ENCODE results near the gene ADAMTSL1. TPM values are rescaled to one million over a fixed set of nuclear protein-coding genes. Genes with fewer than 3 reads are reported as not detected.

Gene ADAMTSL1
- total and polyA plus RNA-seq, 9 of the 15 experiments (the other 6 are each of a cell fraction or from before 2014, with no cell fraction given), result 0.01 TPM; not detected in 8

DNA sequence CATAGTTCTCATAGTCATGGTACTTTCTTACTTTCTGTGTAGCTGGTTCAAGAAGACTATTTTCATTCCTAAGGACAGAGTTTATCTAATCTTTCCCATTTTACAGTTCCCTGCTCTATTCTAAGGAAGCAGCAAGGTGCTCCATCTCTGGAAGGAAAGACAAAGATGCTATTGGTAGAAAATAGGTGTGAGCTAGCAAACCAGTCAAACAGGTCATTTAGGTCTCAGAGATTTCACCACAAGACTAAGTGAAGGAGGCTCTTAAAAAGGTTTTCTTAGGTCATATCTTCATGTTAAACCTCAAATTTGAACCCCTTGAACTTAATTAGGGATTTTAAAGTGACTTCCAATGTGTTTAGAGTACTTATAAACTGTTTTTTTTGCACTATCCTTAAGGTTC lies 62.6 kb downstream of the ADAMTSL1 start:
- in situ Hi-C loops (cut with MboI) (no loop called here), intact Hi-C loops (cut with micrococcal nuclease) (no loop called here)
- no peaks in the 10 kb centered on the region for H3K9me3 ChIP-seq (replicated peaks; ENCODE audit: control insufficient read depth, insufficient read depth, low read depth, low read length)
- H3K27ac ChIP-seq (ENCODE audit: extremely low read depth, low read depth, low read length), result no peak overlapping the region
- no peaks in the 10 kb centered on the region for H3K9me1 ChIP-seq (ENCODE audit: control insufficient read depth, insufficient read depth, low read length)
- no peaks in the 10 kb centered on the region for H3K4me1 ChIP-seq (replicated peaks in 1 of 2; ENCODE audit: control insufficient read depth in 2 of 2, insufficient read depth in 2 of 2, low read length in 2 of 2)
- H4K20me1 ChIP-seq (replicated peaks; ENCODE audit: control insufficient read depth, insufficient read depth, low read length), result no peaks in the 10 kb centered on the region
- H3K4me3 ChIP-seq, result no peak overlapping the region
- ChIA-PET POLR2A (no interaction called here), CTCF (ENCODE audit: low intra/inter-chr PET ratio) (no interaction called here)
- no peak overlapping the region for H3K4me2 ChIP-seq (ENCODE audit: insufficient read depth, low read length)
- FAIRE-seq (no peak), DNase-seq (ENCODE audit: extremely low read depth in 1 of 4, low spot score in 3 of 4) (no peak), ATAC-seq (no peak)
- H3K9ac ChIP-seq (ENCODE audit: insufficient read depth in 1 of 2, low read depth in 2 of 2, low read length in 2 of 2), result no peak overlapping the region
- H2AFZ ChIP-seq (ENCODE audit: low read depth, low read length), result no peak overlapping the region
- no TSS peak for BruUV-seq (replicated peaks)
- H3K79me2 ChIP-seq (ENCODE audit: control insufficient read depth, insufficient read depth, low read length), result no peaks in the 10 kb centered on the region
- no peaks in the 10 kb centered on the region for H3K36me3 ChIP-seq (ENCODE audit: control insufficient read depth, insufficient read depth, low read length)
- H3K27me3 ChIP-seq (ENCODE audit: control insufficient read depth in 2 of 2, insufficient read depth in 2 of 2, low read length in 2 of 2), result no peaks in the 10 kb centered on the region
- TF ChIP-seq KHSRP (IDR thresholded peaks at IDR 0.05) (no peak), ELF4 (CRISPR knock-in tag; IDR thresholded peaks at IDR 0.05) (no peak), HNRNPH1 (optimal IDR thresholded peaks at IDR 0.05; ENCODE audit: low read depth, low read length) (no peak), C11orf30 (IDR thresholded peaks at IDR 0.05; ENCODE audit: low read depth) (no peak), ZBTB8A (IDR thresholded peaks at IDR 0.05; ENCODE audit: partially characterized antibody) (no peak), CXXC5 (CRISPR knock-in tag; IDR thresholded peaks at IDR 0.05) (no peak), HNRNPL (IDR thresholded peaks at IDR 0.05; ENCODE audit: low read depth, low read length) (no peak), SIN3A (IDR thresholded peaks at IDR 0.05; ENCODE audit: borderline replicate concordance in 2 of 2, control insufficient read depth in 1 of 2, low read depth in 2 of 2, low read length in 2 of 2) (no peak), TCFL5 (CRISPR knock-in tag; conservative IDR thresholded peaks at IDR 0.05) (no peak)
- TF ChIP-seq, protein P1, sequence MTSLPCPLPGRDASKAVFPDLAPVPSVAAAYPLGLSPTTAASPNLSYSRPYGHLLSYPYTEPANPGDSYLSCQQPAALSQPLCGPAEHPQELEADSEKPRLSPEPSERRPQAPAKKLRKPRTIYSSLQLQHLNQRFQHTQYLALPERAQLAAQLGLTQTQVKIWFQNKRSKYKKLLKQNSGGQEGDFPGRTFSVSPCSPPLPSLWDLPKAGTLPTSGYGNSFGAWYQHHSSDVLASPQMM (CRISPR knock-in tag; IDR thresholded peaks at IDR 0.05), result no peak
- TF ChIP-seq, protein P2, sequence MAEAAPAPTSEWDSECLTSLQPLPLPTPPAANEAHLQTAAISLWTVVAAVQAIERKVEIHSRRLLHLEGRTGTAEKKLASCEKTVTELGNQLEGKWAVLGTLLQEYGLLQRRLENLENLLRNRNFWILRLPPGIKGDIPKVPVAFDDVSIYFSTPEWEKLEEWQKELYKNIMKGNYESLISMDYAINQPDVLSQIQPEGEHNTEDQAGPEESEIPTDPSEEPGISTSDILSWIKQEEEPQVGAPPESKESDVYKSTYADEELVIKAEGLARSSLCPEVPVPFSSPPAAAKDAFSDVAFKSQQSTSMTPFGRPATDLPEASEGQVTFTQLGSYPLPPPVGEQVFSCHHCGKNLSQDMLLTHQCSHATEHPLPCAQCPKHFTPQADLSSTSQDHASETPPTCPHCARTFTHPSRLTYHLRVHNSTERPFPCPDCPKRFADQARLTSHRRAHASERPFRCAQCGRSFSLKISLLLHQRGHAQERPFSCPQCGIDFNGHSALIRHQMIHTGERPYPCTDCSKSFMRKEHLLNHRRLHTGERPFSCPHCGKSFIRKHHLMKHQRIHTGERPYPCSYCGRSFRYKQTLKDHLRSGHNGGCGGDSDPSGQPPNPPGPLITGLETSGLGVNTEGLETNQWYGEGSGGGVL (CRISPR knock-in tag; IDR thresholded peaks at IDR 0.05), result no peak
- TF ChIP-seq, protein P3, sequence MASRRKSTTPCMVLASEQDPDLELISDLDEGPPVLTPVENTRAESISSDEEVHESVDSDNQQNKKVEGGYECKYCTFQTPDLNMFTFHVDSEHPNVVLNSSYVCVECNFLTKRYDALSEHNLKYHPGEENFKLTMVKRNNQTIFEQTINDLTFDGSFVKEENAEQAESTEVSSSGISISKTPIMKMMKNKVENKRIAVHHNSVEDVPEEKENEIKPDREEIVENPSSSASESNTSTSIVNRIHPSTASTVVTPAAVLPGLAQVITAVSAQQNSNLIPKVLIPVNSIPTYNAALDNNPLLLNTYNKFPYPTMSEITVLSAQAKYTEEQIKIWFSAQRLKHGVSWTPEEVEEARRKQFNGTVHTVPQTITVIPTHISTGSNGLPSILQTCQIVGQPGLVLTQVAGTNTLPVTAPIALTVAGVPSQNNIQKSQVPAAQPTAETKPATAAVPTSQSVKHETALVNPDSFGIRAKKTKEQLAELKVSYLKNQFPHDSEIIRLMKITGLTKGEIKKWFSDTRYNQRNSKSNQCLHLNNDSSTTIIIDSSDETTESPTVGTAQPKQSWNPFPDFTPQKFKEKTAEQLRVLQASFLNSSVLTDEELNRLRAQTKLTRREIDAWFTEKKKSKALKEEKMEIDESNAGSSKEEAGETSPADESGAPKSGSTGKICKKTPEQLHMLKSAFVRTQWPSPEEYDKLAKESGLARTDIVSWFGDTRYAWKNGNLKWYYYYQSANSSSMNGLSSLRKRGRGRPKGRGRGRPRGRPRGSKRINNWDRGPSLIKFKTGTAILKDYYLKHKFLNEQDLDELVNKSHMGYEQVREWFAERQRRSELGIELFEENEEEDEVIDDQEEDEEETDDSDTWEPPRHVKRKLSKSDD (conservative IDR thresholded peaks at IDR 0.05; ENCODE audit: low read length), result no peak
- TF ChIP-seq, protein P4, sequence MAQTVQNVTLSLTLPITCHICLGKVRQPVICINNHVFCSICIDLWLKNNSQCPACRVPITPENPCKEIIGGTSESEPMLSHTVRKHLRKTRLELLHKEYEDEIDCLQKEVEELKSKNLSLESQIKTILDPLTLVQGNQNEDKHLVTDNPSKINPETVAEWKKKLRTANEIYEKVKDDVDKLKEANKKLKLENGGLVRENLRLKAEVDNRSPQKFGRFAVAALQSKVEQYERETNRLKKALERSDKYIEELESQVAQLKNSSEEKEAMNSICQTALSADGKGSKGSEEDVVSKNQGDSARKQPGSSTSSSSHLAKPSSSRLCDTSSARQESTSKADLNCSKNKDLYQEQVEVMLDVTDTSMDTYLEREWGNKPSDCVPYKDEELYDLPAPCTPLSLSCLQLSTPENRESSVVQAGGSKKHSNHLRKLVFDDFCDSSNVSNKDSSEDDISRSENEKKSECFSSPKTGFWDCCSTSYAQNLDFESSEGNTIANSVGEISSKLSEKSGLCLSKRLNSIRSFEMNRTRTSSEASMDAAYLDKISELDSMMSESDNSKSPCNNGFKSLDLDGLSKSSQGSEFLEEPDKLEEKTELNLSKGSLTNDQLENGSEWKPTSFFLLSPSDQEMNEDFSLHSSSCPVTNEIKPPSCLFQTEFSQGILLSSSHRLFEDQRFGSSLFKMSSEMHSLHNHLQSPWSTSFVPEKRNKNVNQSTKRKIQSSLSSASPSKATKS (CRISPR knock-in tag; IDR thresholded peaks at IDR 0.05), result no peak
- TF ChIP-seq, protein P5, sequence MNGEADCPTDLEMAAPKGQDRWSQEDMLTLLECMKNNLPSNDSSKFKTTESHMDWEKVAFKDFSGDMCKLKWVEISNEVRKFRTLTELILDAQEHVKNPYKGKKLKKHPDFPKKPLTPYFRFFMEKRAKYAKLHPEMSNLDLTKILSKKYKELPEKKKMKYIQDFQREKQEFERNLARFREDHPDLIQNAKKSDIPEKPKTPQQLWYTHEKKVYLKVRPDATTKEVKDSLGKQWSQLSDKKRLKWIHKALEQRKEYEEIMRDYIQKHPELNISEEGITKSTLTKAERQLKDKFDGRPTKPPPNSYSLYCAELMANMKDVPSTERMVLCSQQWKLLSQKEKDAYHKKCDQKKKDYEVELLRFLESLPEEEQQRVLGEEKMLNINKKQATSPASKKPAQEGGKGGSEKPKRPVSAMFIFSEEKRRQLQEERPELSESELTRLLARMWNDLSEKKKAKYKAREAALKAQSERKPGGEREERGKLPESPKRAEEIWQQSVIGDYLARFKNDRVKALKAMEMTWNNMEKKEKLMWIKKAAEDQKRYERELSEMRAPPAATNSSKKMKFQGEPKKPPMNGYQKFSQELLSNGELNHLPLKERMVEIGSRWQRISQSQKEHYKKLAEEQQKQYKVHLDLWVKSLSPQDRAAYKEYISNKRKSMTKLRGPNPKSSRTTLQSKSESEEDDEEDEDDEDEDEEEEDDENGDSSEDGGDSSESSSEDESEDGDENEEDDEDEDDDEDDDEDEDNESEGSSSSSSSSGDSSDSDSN (IDR thresholded peaks at IDR 0.05; ENCODE audit: borderline replicate concordance in 1 of 2, low read depth in 2 of 2, low read length in 2 of 2), result no peak

Data from K562 (cell line).